Measurements from ENCODE around the gene ANAPC7. TPM values are rescaled to one million over a fixed set of nuclear protein-coding genes. Genes with fewer than 3 reads are reported as not detected.
A peak's percentile ranks its signal among the peaks of the same experiment; 100 is the strongest.
"Not testable (repeated sequence)": the region's sequence is repeated elsewhere in the genome, so short reads cannot be mapped to it uniquely, and the experiment has no call there.

The ANAPC7 gene
- total RNA-seq, 1 donor, result 31.5 TPM

DNA sequence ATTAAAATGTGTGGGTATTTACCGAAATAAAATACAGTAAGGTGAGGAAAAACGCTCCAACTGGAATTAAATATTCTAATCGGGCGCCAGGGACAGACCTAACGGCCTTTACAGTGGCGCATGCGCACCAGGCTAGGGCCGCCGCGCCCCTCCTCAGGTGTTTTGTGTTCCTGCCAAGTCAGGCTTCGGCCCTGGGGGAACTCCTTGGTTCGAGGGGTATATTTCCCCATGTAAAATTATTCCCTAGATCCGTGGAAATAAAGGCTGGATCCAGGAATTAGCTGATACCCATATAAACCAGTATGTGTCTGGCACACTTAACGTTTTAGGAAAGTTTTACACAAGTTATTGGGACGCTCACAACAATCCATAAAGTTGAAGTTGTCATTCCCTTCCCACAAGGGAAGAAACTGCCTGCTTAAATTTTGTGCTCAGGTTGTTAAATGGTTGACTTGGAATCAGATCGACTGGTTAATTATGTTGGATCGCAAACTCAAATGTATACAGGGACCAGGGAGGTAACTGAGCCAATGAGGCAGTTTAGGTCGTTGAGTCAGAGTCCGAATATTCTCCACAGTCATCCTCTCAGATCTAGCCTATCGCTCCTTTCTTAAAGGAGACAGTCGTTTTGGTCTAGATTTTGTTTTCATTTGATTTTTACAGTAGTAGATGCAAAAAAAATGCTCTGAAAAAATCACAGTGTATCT is 621 bp upstream of the ANAPC7 start:
- no peaks in the 10 kb centered on the region for H3K27me3 ChIP-seq (ENCODE audit: insufficient read depth, low read length)
- peaks cover 5% of the 10 kb centered on the region for H3K4me1 ChIP-seq (ENCODE audit: insufficient read depth, low read length)
- H3K79me2 ChIP-seq (ENCODE audit: insufficient read depth, low read length), result peaks cover 42% of the 10 kb centered on the region
- H3K4me2 ChIP-seq (ENCODE audit: insufficient read depth, low read length), result peak overlapping the region; percentile 85
- peak; percentile 81 for DNase-seq (ENCODE audit: insufficient read length, low spot score, missing footprints)
- TF ChIP-seq, protein P1, sequence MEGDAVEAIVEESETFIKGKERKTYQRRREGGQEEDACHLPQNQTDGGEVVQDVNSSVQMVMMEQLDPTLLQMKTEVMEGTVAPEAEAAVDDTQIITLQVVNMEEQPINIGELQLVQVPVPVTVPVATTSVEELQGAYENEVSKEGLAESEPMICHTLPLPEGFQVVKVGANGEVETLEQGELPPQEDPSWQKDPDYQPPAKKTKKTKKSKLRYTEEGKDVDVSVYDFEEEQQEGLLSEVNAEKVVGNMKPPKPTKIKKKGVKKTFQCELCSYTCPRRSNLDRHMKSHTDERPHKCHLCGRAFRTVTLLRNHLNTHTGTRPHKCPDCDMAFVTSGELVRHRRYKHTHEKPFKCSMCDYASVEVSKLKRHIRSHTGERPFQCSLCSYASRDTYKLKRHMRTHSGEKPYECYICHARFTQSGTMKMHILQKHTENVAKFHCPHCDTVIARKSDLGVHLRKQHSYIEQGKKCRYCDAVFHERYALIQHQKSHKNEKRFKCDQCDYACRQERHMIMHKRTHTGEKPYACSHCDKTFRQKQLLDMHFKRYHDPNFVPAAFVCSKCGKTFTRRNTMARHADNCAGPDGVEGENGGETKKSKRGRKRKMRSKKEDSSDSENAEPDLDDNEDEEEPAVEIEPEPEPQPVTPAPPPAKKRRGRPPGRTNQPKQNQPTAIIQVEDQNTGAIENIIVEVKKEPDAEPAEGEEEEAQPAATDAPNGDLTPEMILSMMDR (IDR thresholded peaks at IDR 0.05; ENCODE audit: extremely low read depth, low read depth, low read length), result no peak
- peaks cover 16% of the 10 kb centered on the region for H3K36me3 ChIP-seq (ENCODE audit: insufficient read depth, low read length)
- peak overlapping the region; percentile 83 for H3K4me3 ChIP-seq (ENCODE audit: insufficient read depth, low read length)
- H3K9me3 ChIP-seq (ENCODE audit: low read depth, low read length), result no peaks in the 10 kb centered on the region
- peak overlapping the region; percentile 92 for H2AFZ ChIP-seq (ENCODE audit: low read length)
- peak overlapping the region; percentile 88 for H3K27ac ChIP-seq (ENCODE audit: low read depth, low read length)
- no peaks in the 10 kb centered on the region for H4K20me1 ChIP-seq (ENCODE audit: insufficient read depth, low read length)

- H3K9me3 ChIP-seq (ENCODE audit: low read depth, low read length), result no peaks in the 10 kb centered on the region
- H3K27me3 ChIP-seq (ENCODE audit: insufficient read depth, low read length), result no peaks in the 10 kb centered on the region
- DNase-seq (ENCODE audit: insufficient read length, low spot score, missing footprints), result no peak
- peaks cover 4% of the 10 kb centered on the region for H4K20me1 ChIP-seq (ENCODE audit: insufficient read depth, low read length)
- H3K36me3 ChIP-seq (ENCODE audit: insufficient read depth, low read length), result peaks cover 55% of the 10 kb centered on the region
- H3K4me1 ChIP-seq (ENCODE audit: insufficient read depth, low read length), result peaks cover 4% of the 10 kb centered on the region
- TF ChIP-seq, protein P1 (IDR thresholded peaks at IDR 0.05; ENCODE audit: extremely low read depth, low read depth, low read length), result no peak
- H2AFZ ChIP-seq (ENCODE audit: low read length), result no peak overlapping the region
- H3K4me2 ChIP-seq (ENCODE audit: insufficient read depth, low read length), result no peak overlapping the region
- H3K27ac ChIP-seq (ENCODE audit: low read depth, low read length), result no peak overlapping the region
- no peak overlapping the region for H3K4me3 ChIP-seq (ENCODE audit: insufficient read depth, low read length)
- peaks cover 16% of the 10 kb centered on the region for H3K79me2 ChIP-seq (ENCODE audit: insufficient read depth, low read length)
Observed at GRCh38 chr12:110382683-110383082, 20.8 kb downstream of the ANAPC7 start.

DNA sequence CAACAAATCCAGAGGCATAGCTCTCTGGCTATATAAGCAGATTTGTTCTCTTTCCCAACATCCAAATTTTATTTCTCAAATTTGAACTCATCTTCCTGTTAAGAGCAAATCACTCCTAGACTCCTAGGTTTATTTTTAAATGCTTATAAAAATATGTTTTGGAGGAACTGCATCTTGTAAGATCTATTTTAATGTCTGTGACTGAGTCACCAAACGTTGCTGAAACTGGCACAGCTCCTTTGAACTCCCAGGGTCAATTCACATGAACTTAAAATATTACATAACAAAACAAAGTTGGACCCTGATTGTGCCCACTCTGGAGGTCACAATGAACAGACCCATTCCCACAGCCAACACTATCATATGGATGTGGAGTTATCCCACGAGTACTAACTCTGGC is 23.9 kb downstream of the ANAPC7 start:
- Histone ChIP-seq H3K4me2 (ENCODE audit: insufficient read depth, low read length) (no peak overlapping the region), H3K27me3 (ENCODE audit: insufficient read depth, low read length) (no peaks in the 10 kb centered on the region), H3K36me3 (ENCODE audit: insufficient read depth, low read length) (peaks cover 64% of the 10 kb centered on the region), H3K9me3 (ENCODE audit: low read depth, low read length) (no peaks in the 10 kb centered on the region), H2AFZ (ENCODE audit: low read length) (no peak overlapping the region), H3K4me3 (ENCODE audit: insufficient read depth, low read length) (no peak overlapping the region), H3K79me2 (ENCODE audit: insufficient read depth, low read length) (peaks cover 18% of the 10 kb centered on the region), H4K20me1 (ENCODE audit: insufficient read depth, low read length) (peaks cover 2% of the 10 kb centered on the region), H3K27ac (ENCODE audit: low read depth, low read length) (peak overlapping the region; percentile 43), H3K4me1 (ENCODE audit: insufficient read depth, low read length) (peaks cover 2% of the 10 kb centered on the region)
- TF ChIP-seq, protein P1 (IDR thresholded peaks at IDR 0.05; ENCODE audit: extremely low read depth, low read depth, low read length), result no peak
- DNase-seq (ENCODE audit: insufficient read length, low spot score, missing footprints), result no peak

- Histone ChIP-seq H3K36me3 (ENCODE audit: insufficient read depth, low read length) (peaks cover 67% of the 10 kb centered on the region), H3K4me1 (ENCODE audit: insufficient read depth, low read length) (no peaks in the 10 kb centered on the region), H4K20me1 (ENCODE audit: insufficient read depth, low read length) (peaks cover 2% of the 10 kb centered on the region), H3K4me2 (ENCODE audit: insufficient read depth, low read length) (no peak overlapping the region), H3K27ac (ENCODE audit: low read depth, low read length) (peak overlapping the region; percentile 30), H2AFZ (ENCODE audit: low read length) (no peak overlapping the region), H3K27me3 (ENCODE audit: insufficient read depth, low read length) (no peaks in the 10 kb centered on the region), H3K4me3 (ENCODE audit: insufficient read depth, low read length) (no peak overlapping the region), H3K79me2 (ENCODE audit: insufficient read depth, low read length) (peaks cover 19% of the 10 kb centered on the region), H3K9me3 (ENCODE audit: low read depth, low read length) (no peaks in the 10 kb centered on the region)
- no peak for DNase-seq (ENCODE audit: insufficient read length, low spot score, missing footprints)
- TF ChIP-seq, protein P1 (IDR thresholded peaks at IDR 0.05; ENCODE audit: extremely low read depth, low read depth, low read length), result no peak
Observed at GRCh38 chr12:110379197-110379596, 24.3 kb downstream of the ANAPC7 start.

DNA sequence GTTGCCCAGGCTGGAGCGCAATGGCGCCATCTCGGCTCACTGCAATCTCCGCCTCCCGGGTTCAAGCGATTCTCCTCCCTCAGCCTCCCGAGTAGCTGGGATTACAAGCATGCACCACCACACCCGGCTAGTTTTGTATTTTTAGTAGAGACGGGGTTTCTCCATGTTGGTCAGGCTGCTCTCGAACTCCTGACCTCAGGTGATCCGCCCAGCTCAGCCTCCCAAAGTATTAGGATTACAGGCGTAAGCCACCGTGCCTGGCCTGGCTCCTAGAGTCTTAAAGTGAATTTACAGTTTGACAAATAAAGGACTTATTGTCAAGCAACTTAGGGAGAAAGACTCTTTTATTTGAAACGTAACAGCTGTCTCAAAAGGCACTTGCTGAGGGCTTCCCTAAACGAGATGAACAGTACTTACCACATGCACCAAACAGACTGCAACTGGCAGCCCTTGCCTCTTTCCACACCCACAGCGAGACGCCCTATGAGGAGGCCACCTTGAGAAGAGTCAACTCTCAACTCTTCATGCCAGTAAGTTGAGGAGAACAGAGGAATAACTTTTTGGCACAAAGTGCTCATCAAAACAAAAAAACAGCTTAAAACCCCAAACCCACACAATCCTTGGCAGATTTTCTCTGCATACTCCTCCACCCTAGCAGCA is 25.2 kb downstream of the ANAPC7 start:
- not testable (repeated sequence) for H3K4me2 ChIP-seq (ENCODE audit: insufficient read depth, low read length); DNase-seq (ENCODE audit: insufficient read length, low spot score, missing footprints); H3K27ac ChIP-seq (ENCODE audit: low read depth, low read length); H3K9me3 ChIP-seq (ENCODE audit: low read depth, low read length); H4K20me1 ChIP-seq (ENCODE audit: insufficient read depth, low read length); H3K4me3 ChIP-seq (ENCODE audit: insufficient read depth, low read length); H3K4me1 ChIP-seq (ENCODE audit: insufficient read depth, low read length); H2AFZ ChIP-seq (ENCODE audit: low read length); H3K27me3 ChIP-seq (ENCODE audit: insufficient read depth, low read length)
- H3K36me3 ChIP-seq (ENCODE audit: insufficient read depth, low read length), result peaks cover 76% of the 10 kb centered on the region
- peaks cover 19% of the 10 kb centered on the region for H3K79me2 ChIP-seq (ENCODE audit: insufficient read depth, low read length)
